ENCODE results near the gene ATP5MC3. TPM values are rescaled to one million over a fixed set of nuclear protein-coding genes. Genes with fewer than 3 reads are reported as not detected.

Gene ATP5MC3
- total and polyA plus RNA-seq, 10 of the 15 experiments (the other 5 are each of a cell fraction or from before 2014, with no cell fraction given): 308 to 1,196 (median 550) TPM

DNA sequence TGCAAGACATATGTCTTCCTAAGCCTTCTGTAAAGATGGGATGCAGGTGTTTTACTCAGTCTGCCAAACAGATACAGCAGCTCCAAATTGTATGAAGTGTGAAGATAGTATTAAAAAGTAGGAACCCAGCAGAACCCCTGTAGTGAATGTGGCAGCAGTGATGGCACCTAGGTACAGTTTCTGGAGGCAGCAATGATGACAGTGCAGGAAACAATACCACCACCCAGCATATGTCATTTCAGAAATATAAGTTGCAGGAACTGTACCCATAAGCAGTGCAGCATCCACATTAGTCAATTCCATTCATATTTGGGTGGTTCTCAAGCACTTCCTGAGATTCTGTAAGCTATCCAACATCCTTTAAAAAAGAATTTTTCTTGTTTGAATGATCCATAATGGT, 46.7 kb upstream of the ATP5MC3 start:
- Histone ChIP-seq H2AFZ (ENCODE audit: control insufficient read depth, low read depth, low read length) (no peak overlapping the region), H3K27me3 (replicated peaks in 1 of 2; ENCODE audit: control insufficient read depth in 2 of 2, insufficient read depth in 2 of 2, low read length in 1 of 2) (no peaks in the 10 kb centered on the region; a peak in 1 of 4 replicates), H3K4me2 (ENCODE audit: control insufficient read depth, insufficient read depth) (no peak overlapping the region), H3K9ac (ENCODE audit: control insufficient read depth, insufficient read depth, low read length) (no peak overlapping the region), H3K4me3 (no peak overlapping the region), H4K20me1 (ENCODE audit: control insufficient read depth, insufficient read depth) (no peaks in the 10 kb centered on the region), H3K9me3 (replicated peaks; ENCODE audit: control insufficient read depth, insufficient read depth, low read length) (no peaks in the 10 kb centered on the region), H3K36me3 (ENCODE audit: control insufficient read depth in 2 of 2, insufficient read depth in 2 of 2, low read length in 1 of 2) (no peaks in the 10 kb centered on the region), H3K4me1 (ENCODE audit: control insufficient read depth, insufficient read depth, low read length) (no peaks in the 10 kb centered on the region), H3K79me2 (ENCODE audit: control insufficient read depth, insufficient read depth, low read length) (no peaks in the 10 kb centered on the region), H3K27ac (ENCODE audit: control insufficient read depth, insufficient read depth) (no peak overlapping the region)
- intact Hi-C loops (cut with micrococcal nuclease; ENCODE audit: unreplicated experiment): no loop called here
- ChIA-PET POLR2A (interaction anchor here (0.6 kb wide), 2 partner anchors 50 to 1257 kb away, joined by 3 read pairs; no protein-coding TSS in a partner anchor), CTCF (interaction anchor here (1.1 kb wide), 1 partner anchor 24 kb away, joined by 3 read pairs; no protein-coding TSS in a partner anchor), SMC1A (ENCODE audit: uncharacterized antibody, unreplicated experiment) (no interaction called here), RAD21 (ENCODE audit: unreplicated experiment) (no interaction called here)
- ATAC-seq (no peak), FAIRE-seq (no peak), DNase-seq (ENCODE audit: low read depth, low spot score) (no peak)
- TF ChIP-seq ZNF24 (IDR thresholded peaks at IDR 0.05) (no peak), PML (IDR thresholded peaks at IDR 0.05; ENCODE audit: low read length) (no peak), POLR2A (IDR thresholded peaks at IDR 0.05; ENCODE audit: low read depth, low read length) (no peak), FOS (IDR thresholded peaks at IDR 0.05; ENCODE audit: borderline replicate concordance, extremely low read depth, insufficient read length) (no peak)
- in situ Hi-C loops (cut with MboI): no loop called here
- no TSS peak for BruUV-seq (replicated peaks)

DNA sequence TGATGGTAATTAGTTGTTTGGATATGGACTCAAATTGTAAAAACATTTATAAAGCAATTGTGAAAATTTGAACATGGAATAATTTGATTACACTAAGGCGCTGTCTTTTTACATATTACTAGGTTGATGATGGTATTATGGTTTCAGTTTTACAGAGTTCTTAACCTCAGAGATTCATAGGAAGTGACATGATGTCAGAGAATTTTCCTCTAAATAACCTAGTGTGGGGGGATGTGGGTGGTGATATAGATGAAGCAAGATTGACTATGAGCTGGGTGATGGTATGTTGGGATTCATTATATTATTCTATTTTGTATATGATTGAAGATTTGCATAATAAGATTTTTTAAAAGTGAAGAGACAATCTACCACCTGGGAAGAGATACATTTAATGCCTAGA, 45.9 kb upstream of the ATP5MC3 start:
- in situ Hi-C loops (cut with MboI) (no loop called here), intact Hi-C loops (cut with micrococcal nuclease; ENCODE audit: unreplicated experiment) (no loop called here)
- DNase-seq (ENCODE audit: low read depth, low spot score) (no peak), ATAC-seq (peak; percentile 49), FAIRE-seq (no peak)
- H3K4me2 ChIP-seq (ENCODE audit: control insufficient read depth, insufficient read depth): no peak overlapping the region
- H4K20me1 ChIP-seq (ENCODE audit: control insufficient read depth, insufficient read depth): no peaks in the 10 kb centered on the region
- SMC1A ChIA-PET (ENCODE audit: uncharacterized antibody, unreplicated experiment): no interaction called here
- CTCF ChIA-PET: interaction anchor here (1.1 kb wide), 1 partner anchor 23 kb away, joined by 3 read pairs; no protein-coding TSS in a partner anchor
- H3K4me1 ChIP-seq (ENCODE audit: control insufficient read depth, insufficient read depth, low read length): no peaks in the 10 kb centered on the region
- TF ChIP-seq EED (IDR thresholded peaks at IDR 0.05; ENCODE audit: low read depth): no peak
- no peak for TF ChIP-seq CBX5 (IDR thresholded peaks at IDR 0.05; ENCODE audit: low read depth)
- TF ChIP-seq CREB1 (IDR thresholded peaks at IDR 0.05; ENCODE audit: low read depth): 0 out of 2 replicates have a peak, but pooled peaks have one; percentile 12
- no peaks in the 10 kb centered on the region for H3K36me3 ChIP-seq (ENCODE audit: control insufficient read depth in 2 of 2, insufficient read depth in 2 of 2, low read length in 1 of 2)
- no peak overlapping the region for H3K27ac ChIP-seq (ENCODE audit: control insufficient read depth, insufficient read depth)
- no peaks in the 10 kb centered on the region; a peak in 1 of 4 replicates for H3K27me3 ChIP-seq (replicated peaks in 1 of 2; ENCODE audit: control insufficient read depth in 2 of 2, insufficient read depth in 2 of 2, low read length in 1 of 2)
- RAD21 ChIA-PET (ENCODE audit: unreplicated experiment): no interaction called here
- no peak overlapping the region for H3K4me3 ChIP-seq
- no peaks in the 10 kb centered on the region for H3K9me3 ChIP-seq (replicated peaks; ENCODE audit: control insufficient read depth, insufficient read depth, low read length)
- H2AFZ ChIP-seq (ENCODE audit: control insufficient read depth, low read depth, low read length): no peak overlapping the region
- WGBS (ENCODE audit: insufficient coverage, insufficient replicate concordance, low lambda C conversion rate, missing lambda C conversion rate): 6% methylated on average over 1 of the region's 1 CpG
- BruUV-seq (replicated peaks): no TSS peak
- no peak overlapping the region for H3K9ac ChIP-seq (ENCODE audit: control insufficient read depth, insufficient read depth, low read length)
- POLR2A ChIA-PET: no interaction called here
- H3K79me2 ChIP-seq (ENCODE audit: control insufficient read depth, insufficient read depth, low read length): no peaks in the 10 kb centered on the region
